OCI-LY7 (cell line): ENCODE data around the gene SCYGR1. TPM values are rescaled to one million over a fixed set of nuclear protein-coding genes. Genes with fewer than 3 reads are reported as not detected.

ENCODE experiments used
- BruUV-seq: library from RNA; stranded (reverse); fragments of 400-500 nt; replicated peaks from 2 replicates; lab custom pipeline; 2021; lab: Mats Ljungman, UMichigan
- CTCF ChIA-PET: fragments of 300-600 bp; sonication (Branson Sonifier 250); formaldehyde crosslinking; loops from one replicate; lab custom pipeline; 2022; ENCODE audit warnings: antibody characterized with exemption; ENCODE audit not compliant: unreplicated experiment; lab: Charles Lee
- POLR2A ChIA-PET: fragments of 300-600 bp; sonication (Branson Sonifier 250); formaldehyde crosslinking; loops from one replicate; lab custom pipeline; 2022; ENCODE audit warnings: antibody characterized with exemption; lab: Charles Lee
- DNase-seq: peaks from one replicate; pipeline ENCODE4 v3.0.0-alpha.2; 2015; ENCODE audit warnings: low spot score
- H2AFZ ChIP-seq: fragments of 200-600 bp; sonication (generic), shearing (Covaris generic); 2 replicates; pipeline ENCODE4 v1.6.1; 2014; ENCODE audit warnings: mild to moderate bottlenecking, antibody characterized with exemption, low read length, moderate library complexity
- H3K27ac ChIP-seq: fragments of 200-600 bp; sonication (generic); 2 replicates; pipeline ENCODE4 v1.5.1; 2014; ENCODE audit warnings: mixed run types, low read depth, mild to moderate bottlenecking, moderate library complexity, low read length, inconsistent platforms; ENCODE audit not compliant: poor library complexity, severe bottlenecking
- H3K36me3 ChIP-seq: fragments of 200-600 bp; sonication (generic); 2 replicates; pipeline ENCODE4 v1.6.1; 2014; ENCODE audit warnings: mild to moderate bottlenecking, antibody characterized with exemption, low read length, moderate library complexity, mixed read lengths; ENCODE audit not compliant: insufficient read depth
- H3K4me1 ChIP-seq: fragments of 200-600 bp; sonication (generic); 2 replicates; pipeline ENCODE4 v1.5.1; 2014; ENCODE audit warnings: mild to moderate bottlenecking, low read length; ENCODE audit not compliant: insufficient read depth, poor library complexity, severe bottlenecking
- H3K4me2 ChIP-seq: fragments of 200-600 bp; sonication (generic); 2 replicates; pipeline ENCODE4 v1.6.1; 2014; ENCODE audit warnings: mild to moderate bottlenecking, low read length
- H3K4me3 ChIP-seq: fragments of 200-600 bp; sonication (generic); 2 replicates; pipeline ENCODE4 v1.5.1; 2014; ENCODE audit warnings: mild to moderate bottlenecking, low read depth, low read length; ENCODE audit not compliant: poor library complexity, severe bottlenecking
- H3K79me2 ChIP-seq: fragments of 200-600 bp; sonication (generic); 2 replicates; pipeline ENCODE4 v1.6.1; 2016; ENCODE audit warnings: low read depth, mild to moderate bottlenecking, low read length, moderate library complexity, mixed read lengths; ENCODE audit not compliant: insufficient read depth
- H3K9me2 ChIP-seq: fragments of 200-600 bp; sonication (generic); 2 replicates; pipeline ENCODE4 v1.6.1; 2016; ENCODE audit warnings: mild to moderate bottlenecking, low read length, mixed read lengths; ENCODE audit not compliant: insufficient read depth
- H3K9me3 ChIP-seq: fragments of 200-600 bp; sonication (generic); 2 replicates; pipeline ENCODE4 v1.6.1; 2014; ENCODE audit warnings: mild to moderate bottlenecking, mixed run types, low read length, mixed read lengths
- H4K20me1 ChIP-seq: fragments of 200-600 bp; sonication (generic); 2 replicates; pipeline ENCODE4 v1.6.1; 2014; ENCODE audit warnings: mild to moderate bottlenecking, antibody characterized with exemption, low read length, moderate library complexity, mixed read lengths; ENCODE audit not compliant: insufficient read depth
- CTCF ChIP-seq: fragments of 200-600 bp; sonication (generic); conservative IDR thresholded peaks from 2 replicates; pipeline ENCODE4 v1.5.1; 2014; ENCODE audit warnings: mild to moderate bottlenecking, antibody characterized with exemption, low read length, moderate library complexity, mixed read lengths
- EZH2phosphoT487 ChIP-seq: fragments of 200-600 bp; sonication (generic); IDR thresholded peaks from 2 replicates; pipeline ENCODE4 v1.6.1; 2018; ENCODE audit warnings: low read depth, borderline replicate concordance, mild to moderate bottlenecking, mixed run types, antibody characterized with exemption, low read length, moderate library complexity, mixed read lengths
- intact Hi-C: fragments of 100-400 bp; cut with micrococcal nuclease; formaldehyde crosslinking; loops from one replicate; pipeline ENCODE4 v1.10.0; 2022; ENCODE audit not compliant: unreplicated experiment
- total RNA-seq, 2 experiments: library from RNA; depleted of rRNA in 1 of 2; stranded (reverse); fragments of >200 nt in 1 of 2; shearing (Covaris generic) in 1 of 2; gene quantifications; 2 replicates each; pipeline ENCODE4 v1.2.3, GENCODE V29; 2014 to 2022

Gene SCYGR1
- total RNA-seq, 2 experiments from 2014 or later: not detected

- Histone ChIP-seq H3K27ac (no peak overlapping the region), H3K79me2 (no peaks in the 10 kb centered on the region), H3K4me3 (no peak overlapping the region), H3K4me2 (no peak overlapping the region), H2AFZ (no peak overlapping the region), H3K36me3 (peaks cover 46% of the 10 kb centered on the region; the same call in 1 of the 2 replicates), H4K20me1 (no peaks in the 10 kb centered on the region; the same call in 1 of the 2 replicates), H3K4me1 (no peaks in the 10 kb centered on the region), H3K9me2 (no peaks in the 10 kb centered on the region), H3K9me3 (no peaks in the 10 kb centered on the region)
- no peak for DNase-seq
- BruUV-seq: no TSS peak
- ChIA-PET POLR2A (interaction anchor here (0.6 to 1.0 kb wide), 2 partner anchors 12 to 27 kb away, joined by 3 to 4 read pairs; no protein-coding TSS in a partner anchor), CTCF (no interaction called here)
- TF ChIP-seq EZH2phosphoT487: no peak
- intact Hi-C loops: no loop called here
These were observed 40.6 kb downstream of the SCYGR1 start for GRCh38 chr2:227347117-227347516.

- CTCF ChIA-PET: no interaction called here
- POLR2A ChIA-PET: no interaction called here
- H3K4me1 ChIP-seq: no peaks in the 10 kb centered on the region
- DNase-seq: no peak
- no peak overlapping the region for H3K27ac ChIP-seq
- H3K4me2 ChIP-seq: no peak overlapping the region
- no peaks in the 10 kb centered on the region for H3K9me3 ChIP-seq
- no TSS peak for BruUV-seq
- H3K9me2 ChIP-seq: no peaks in the 10 kb centered on the region
- no peak overlapping the region for H2AFZ ChIP-seq
- no peaks in the 10 kb centered on the region for H3K79me2 ChIP-seq
- H3K4me3 ChIP-seq: no peak overlapping the region
- no peaks in the 10 kb centered on the region for H4K20me1 ChIP-seq
- intact Hi-C loops: no loop called here
- TF ChIP-seq CTCF: no peak
- no peak for TF ChIP-seq EZH2phosphoT487
- peaks cover 57% of the 10 kb centered on the region; the same call in 1 of the 2 replicates for H3K36me3 ChIP-seq
These were observed 43.5 kb downstream of the SCYGR1 start for GRCh38 chr2:227344231-227344630.

- no peak for TF ChIP-seq CTCF
- TF ChIP-seq EZH2phosphoT487: no peak
- Histone ChIP-seq H3K9me2 (no peaks in the 10 kb centered on the region), H2AFZ (no peak overlapping the region), H4K20me1 (no peaks in the 10 kb centered on the region), H3K9me3 (no peaks in the 10 kb centered on the region), H3K79me2 (no peaks in the 10 kb centered on the region), H3K4me1 (no peaks in the 10 kb centered on the region), H3K27ac (no peak overlapping the region), H3K36me3 (peaks cover 45% of the 10 kb centered on the region; the same call in 1 of the 2 replicates), H3K4me3 (no peak overlapping the region), H3K4me2 (no peak overlapping the region)
- POLR2A ChIA-PET: interaction anchor here (0.6 to 1.0 kb wide), 2 partner anchors 8 to 277 kb away, joined by 4 read pairs; no protein-coding TSS in a partner anchor
- DNase-seq: no peak
- intact Hi-C loops: no loop called here
- CTCF ChIA-PET: no interaction called here
- no TSS peak for BruUV-seq
These were observed 46.2 kb downstream of the SCYGR1 start for GRCh38 chr2:227341553-227341952.
